Stimulated activated CD4-positive, alpha-beta T cell treated with anti-CD3 and anti-CD28 coated beads, Interleukin-4, amount 100 ng/mL, for 4 hours (primary cell): Measurements from ENCODE around the gene PEX6.
"Not testable (repeated sequence)": the region's sequence is repeated elsewhere in the genome, so short reads cannot be mapped to it uniquely, and the experiment has no call there.

Experiments used
- DNase-seq, 2 experiments: peaks; one replicate each; pipeline ENCODE4 v3.0.0-alpha.2; 2020

PEX6 gene

DNA sequence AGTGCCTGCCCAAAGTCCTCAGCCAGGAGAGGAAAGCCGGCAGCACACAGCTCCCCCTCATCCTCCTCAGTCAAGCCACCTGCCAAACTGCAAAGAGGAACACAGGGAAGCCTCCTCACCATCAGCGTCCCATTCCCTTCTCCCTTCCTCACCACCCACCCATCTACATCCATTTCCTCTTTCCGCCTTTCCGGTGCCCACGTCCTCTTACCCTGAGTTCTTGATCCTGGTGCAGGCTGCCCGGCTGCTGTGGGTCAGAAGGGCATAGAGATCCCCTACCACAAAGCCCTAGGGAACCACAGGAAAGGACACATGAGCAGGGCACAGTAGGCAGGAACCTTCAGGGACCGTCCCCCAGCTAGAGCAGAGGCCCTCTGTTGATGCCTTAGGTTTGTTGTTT is 12.4 kb downstream of the PEX6 start:
- no peak for DNase-seq

DNA sequence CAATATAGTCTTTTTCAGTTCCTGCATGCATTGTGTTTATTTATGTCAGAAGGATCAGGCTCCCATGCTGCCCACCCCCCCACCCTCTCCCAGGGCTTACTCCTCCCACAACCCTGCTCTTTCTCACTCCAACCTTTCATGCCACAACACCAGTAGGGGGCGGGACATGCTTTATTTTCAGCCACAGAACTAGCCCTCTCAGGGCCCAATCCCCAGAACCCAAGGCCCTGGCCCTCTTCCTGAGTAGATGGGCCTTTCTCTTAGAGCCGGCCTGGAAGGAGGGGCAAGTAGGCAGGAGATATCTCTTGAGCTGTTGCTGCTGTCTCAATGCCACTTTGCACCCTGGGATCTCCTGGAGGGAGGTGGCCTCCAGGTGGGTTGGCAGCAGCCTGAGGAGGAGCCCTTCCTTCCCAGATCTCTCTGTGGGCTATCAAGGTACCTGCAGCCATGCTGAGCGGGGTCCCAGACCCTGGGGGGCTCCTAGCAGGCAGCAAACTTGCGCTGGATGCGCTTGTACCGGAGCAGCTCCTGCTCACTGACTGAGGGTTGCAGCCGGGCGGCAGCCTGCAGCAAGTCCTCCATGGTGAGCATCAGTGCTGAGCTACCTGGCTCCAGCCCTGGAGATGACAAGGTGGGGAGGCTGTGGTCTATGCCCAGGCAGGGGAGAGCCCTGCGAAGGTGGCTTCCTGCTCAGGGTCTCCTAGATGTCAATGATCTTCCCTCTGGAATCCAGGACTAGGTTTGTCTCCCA is 15.0 kb downstream of the PEX6 start:
- DNase-seq: peak in 1 of 2 experiments; percentile 6

DNA sequence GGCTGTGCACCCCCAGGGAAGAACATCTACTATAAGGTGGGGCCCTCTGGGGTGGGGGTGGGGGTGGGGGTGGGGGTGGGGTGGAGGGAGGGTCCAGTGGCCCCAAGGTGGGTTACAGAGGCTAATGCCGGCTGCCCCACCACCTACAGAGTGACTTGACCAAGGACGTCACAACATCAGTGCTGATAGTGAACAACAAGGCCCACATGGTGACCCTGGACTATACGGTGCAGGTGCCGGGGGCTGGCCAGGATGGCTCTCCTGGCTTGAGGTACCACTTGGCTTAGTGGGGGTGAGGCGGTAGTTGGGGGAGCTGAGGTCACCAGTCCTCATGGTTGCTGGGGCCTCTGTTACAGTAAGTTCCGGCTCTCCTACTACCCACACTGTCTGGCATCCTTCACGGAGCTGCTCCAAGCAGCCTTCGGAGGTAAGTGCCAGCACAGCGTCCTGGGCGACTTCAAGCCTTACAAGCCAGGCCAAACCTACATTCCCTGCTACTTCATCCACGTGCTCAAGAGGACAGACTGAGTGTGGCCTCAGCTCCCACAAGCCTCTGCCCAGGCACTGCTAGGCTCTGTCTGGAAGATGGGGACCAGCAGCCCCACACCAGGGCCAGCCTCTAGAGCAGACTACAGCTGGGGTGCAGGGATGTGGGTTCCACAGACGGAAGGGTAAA is 15.7 kb downstream of the PEX6 start:
- no peak for DNase-seq

DNA sequence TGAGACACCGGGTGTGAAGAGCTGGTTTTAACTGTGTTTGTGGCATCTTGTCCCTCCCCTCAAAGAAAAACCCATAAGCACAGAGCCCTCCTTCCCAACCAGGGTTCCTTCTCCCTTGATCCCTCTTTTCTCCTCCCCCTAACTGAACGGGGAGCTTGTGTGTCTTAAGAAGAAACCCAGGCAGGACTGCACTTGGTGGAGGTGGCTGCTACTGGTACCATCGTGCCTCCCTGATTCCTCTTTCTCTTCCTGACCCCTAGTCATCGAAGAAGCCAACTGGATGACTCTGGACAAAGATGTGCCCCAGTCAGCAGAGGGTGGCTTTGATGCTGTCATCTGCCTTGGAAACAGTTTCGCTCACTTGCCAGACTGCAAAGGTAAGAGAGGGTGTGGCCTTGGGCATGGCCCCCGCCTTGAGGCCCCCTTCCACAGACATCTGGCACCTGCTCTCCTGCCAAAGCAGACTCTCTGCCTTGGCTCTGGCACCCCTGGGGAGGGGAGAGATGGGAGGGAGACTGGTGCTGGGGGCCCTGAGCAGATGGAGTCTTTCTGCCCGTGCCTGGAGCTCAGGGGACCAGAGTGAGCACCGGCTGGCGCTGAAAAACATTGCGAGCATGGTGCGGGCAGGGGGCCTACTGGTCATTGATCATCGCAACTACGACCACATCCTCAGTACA is 16.3 kb downstream of the PEX6 start:
- DNase-seq: no peak

DNA sequence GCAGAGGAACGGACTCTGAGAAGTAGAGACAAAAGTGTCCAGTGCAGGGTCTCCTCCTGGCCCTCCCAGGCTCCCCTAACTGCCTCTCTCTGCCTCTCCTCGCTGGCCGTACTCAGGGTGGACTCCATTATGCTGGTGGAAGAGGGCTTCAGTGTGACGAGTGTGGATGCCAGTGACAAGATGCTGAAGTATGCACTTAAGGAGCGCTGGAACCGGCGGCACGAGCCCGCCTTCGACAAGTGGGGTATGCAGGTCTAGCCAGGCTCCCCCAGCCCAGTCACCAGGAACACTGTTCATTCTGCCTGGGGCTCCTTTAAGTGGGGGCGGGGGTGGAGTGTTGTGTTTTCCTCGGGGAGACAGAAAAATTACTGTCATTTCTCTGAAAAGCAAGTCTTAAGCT is 16.9 kb downstream of the PEX6 start:
- no peak for DNase-seq

DNA sequence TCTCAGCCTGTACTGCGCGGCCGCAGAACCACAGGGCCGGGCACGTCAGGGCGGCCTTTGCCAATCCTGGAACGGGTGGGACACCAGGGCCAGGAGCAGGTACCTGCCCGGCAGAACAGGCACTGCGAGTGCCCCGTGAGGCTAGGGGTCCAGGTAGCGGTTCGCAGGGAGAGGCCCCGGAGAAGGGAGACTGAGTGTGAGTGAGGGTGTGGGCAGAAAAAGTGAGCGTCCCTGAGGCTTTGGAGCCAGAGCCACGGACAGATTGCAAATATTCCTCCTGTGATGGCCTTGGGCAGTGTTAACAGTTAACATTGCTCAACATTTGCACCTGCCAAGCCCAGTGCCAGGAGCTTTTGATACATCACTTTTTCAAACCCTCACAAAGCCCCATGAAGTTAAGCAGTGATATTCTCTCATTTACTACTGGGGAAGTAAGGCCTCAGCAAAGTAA is 17.9 kb downstream of the PEX6 start:
- DNase-seq: no peak

DNA sequence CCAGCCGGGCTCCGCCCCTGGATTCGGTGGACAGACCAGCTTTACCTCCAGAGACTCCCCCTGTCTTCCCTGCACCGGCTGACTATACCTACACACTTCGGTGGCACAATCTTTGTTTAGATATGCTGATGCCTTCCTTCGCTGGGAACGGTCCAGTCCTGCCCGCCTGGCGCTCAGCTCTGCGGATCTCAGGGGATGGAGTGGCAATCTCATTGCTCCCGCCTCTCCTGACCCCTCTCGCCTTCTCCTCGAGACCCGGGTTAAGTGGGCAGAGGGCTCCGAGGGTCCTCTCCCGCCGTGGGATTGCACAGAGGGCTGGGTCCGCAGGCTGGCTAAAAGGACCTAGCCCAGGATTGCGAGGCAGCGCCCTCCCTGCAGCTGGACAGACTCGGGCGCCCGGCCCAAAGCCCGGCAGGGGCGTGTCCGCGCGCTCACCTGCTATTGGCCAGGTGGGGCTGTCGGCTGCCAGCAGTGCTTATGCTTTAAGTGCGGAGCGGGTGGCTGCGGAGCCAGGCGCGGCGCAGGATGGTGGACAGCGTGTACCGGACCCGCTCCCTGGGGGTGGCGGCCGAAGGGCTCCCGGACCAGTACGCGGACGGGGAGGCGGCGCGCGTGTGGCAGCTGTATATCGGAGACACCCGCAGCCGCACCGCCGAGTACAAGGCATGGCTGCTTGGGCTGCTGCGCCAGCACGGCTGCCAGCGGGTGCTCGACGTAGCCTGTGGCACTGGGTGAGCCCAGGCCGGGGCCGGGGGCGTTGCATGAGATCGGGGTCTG is 18.6 kb downstream of the PEX6 start, which contains the start of gene GNMT:
Gene GNMT (plus strand): TSS at position 512 of the 777 bp plus-strand sequence. CDS start 14 bp downstream, at position 526.
- DNase-seq: peak; percentile 21 to 39

DNA sequence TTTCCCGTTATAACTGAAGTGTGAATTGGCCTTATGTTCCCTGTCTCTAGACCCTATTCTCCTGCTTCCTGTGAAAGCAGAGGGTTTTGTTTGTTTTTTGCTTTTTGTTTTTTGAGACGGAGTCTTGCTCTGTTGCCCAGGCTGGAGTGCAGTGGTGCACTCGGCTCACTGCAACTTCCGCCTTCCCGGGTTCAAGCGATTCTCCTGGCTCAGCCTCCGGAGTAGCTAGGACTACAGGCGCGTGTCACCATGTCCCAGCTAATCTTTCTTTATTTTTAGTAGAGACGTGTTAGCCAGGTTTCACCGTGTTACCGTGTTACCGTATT is 19.1 kb downstream of the PEX6 start:
- DNase-seq: no peak

DNA sequence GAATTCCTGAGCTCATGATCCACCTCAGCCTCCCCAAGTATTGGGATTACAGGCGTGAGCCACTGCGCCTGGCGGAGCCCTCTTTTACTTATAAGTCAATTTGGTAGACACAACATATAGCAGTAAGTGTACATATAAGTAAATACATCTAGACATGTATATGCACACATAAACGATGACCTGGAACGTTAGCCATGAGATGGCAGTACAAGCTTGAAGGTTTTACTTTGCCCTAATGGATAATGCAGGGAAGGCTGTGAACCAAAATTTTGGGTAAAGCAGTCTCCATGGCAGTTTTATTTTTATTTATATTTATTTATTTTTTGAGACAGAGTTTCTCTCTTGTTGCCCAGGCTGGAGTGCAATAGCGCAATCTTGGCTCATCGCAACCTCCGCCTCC is 20.9 kb downstream of the PEX6 start:
- DNase-seq: no peak

DNA sequence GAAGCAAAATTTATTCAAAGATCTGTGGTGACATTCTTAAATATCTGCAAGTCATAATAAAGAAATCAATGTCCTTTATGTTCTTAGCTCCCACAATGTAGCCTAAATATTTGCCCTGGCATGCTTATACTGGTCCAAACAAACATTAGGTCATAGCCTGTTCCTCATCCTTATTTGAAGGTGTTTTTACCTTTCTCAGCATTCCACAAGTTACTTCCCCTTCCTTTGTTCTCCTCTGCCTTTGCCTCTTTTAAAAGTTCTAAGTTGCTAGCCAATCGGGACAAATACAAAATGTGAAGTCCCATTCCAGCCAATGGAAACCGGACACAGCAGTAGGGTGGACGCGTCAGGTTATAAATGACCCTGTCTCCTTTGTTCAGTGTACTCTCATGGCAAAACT is 24.6 kb downstream of the PEX6 start:
- DNase-seq: not testable (repeated sequence)

DNA sequence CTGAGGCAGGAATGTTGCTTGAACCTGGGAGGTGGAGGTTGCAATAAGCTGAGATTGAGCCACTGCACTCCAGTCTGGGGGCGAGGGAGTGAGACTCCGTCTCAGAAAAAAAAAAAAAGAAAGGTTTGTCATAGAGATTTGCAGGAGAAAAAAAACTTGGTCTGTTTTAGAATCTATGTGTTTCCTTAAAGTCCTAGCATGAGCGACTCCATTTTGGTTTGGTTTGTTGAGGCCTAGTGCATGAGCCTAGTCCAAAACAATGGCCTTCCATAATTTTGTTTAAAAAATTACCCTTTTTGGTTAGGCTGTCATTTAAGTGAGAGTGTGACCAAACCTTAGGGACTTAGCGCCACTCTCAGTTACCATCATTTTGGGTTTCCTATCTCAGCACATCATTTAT is 26.6 kb downstream of the PEX6 start:
- no peak for DNase-seq

DNA sequence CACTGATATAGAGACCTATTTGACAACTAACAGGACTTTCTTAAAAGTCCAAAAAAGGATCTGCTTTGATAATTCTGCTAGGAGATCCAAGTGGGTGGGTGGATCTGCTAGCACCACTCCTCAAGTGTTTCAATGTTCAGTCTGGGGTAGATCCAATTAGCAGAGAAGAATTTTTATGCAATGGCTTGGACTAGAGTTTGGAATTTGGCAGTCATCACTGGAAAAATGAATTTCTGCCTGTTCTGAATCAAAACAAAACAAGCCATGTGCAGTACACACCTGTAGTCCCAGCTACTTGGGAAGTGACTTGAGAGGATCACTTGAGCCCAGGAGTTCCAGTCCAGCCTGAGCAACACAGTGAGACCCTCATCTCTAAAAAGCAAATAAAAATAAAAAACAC is 31.0 kb downstream of the PEX6 start:
- no peak for DNase-seq

DNA sequence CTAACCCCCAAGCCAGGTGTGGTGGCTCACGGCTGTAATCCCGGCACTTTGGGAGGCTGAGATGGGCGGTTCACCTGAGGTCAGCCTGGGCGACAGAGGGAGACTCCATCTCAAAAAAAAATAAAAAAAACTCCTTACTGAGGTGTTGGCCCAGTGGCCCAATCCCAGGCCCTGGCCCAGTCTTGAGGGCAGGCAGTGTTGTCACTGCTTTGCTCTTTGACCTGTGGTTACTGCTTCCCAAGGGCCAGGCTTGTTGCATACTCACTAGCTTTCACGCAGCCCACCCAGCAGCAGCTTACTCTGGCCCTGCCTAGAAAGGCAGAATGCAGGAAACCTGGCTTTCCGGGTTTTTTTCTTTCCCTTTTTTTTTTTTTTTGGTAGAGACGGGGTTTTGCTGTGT is 36.5 kb downstream of the PEX6 start:
- DNase-seq: no peak

DNA sequence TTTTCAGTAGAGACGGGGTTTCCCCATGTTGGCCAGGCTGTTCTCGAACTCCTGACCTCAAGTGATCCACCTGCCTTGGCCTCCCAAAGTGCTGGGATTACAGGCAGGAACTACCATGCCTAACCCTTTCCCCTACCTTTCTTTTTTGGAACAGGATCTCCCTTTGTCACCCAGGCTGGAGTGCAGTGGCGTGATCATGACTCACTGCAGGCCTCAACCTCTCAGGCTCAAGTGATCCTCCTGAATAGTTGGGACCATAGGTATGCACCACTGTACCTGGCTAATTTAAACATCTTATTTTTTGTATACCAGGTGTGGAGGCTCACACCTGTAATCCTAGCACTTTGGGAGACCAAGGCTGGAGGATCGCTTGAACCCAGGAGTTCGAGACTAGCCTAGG is 37.6 kb downstream of the PEX6 start:
- not testable (repeated sequence) for DNase-seq

DNA sequence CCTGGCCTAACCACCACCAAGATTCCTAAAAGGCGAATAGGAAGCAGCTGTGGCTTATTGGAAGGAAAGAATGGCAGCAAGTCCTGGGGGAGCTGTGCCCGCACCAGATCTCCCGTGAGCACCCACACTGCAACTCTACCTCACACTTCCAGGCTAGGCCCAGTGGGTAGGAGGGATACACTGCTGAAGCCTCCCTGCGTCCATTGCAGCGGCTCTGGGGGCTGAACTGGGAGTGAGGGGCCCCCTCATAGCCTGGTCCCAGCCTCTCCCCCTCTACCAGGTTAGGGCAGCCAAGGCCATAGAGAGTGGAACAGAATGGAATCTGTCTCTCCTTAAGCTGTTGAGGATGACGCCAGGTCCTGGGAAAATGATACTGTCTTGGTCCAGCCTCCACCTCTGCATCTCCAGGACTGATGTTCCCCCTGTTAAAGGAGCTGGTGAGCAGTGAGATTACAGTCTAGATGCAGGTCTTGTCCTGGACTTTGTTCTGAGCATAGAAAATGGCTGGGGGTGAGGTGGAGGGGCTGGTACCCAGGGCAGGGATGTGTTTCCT is 38.4 kb downstream of the PEX6 start:
- DNase-seq: no peak

DNA sequence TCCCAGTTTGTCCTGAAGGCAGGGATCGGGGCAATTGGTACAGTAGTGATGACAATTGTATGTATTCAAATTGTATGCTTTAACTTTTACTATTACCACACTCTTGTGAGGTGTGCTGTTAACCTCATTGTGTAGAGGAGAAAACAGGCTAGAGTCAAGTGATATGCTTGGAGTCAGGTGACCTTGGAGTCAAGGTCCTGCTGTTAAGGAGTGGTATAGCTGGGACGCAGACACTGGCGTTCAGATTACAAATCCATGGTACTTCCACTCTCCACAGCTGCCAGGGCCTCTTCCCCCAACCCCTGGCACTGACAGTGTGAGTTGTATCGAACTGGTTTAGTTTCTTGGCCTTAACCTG is 39.2 kb downstream of the PEX6 start:
- DNase-seq: no peak

DNA sequence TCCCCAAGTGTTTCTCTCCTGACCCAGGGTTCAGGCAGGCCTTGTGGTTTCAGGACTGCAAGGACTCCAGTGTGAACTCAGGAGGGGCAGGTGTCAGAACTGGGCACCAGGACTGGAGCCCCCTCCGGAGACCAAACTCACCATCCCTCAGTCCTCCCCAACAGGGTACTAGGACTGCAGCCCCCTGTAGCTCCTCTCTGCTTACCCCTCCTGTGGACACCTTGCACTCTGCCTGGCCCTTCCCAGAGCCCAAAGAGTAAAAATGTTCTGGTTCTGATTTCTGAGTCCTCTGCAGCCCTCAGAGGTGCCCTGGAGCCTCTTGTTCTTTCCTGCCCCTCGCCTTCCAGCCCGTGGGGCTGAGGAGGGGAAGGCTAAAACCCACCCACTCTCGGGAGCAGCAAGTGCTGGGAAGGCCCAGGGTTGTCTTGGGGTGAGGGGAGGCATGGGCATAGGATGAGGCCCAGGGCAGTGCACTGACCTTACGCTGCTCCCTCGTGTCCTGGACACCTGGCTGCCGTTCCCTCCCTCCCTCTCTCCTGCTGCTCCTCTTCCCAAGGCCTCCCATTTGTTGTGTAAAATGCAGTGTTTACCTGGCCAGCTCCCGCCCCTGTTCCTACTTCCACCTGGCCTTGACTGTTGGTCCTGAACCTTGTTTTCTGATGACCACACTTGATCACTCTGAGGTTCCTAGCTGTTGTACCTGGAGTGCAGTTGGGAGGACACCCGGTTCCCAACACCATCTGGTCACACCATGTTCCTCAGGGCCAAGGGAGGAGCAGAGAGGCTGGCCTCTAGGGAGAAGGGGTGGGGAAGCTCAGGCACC is 39.8 kb downstream of the PEX6 start:
- no peak for DNase-seq

DNA sequence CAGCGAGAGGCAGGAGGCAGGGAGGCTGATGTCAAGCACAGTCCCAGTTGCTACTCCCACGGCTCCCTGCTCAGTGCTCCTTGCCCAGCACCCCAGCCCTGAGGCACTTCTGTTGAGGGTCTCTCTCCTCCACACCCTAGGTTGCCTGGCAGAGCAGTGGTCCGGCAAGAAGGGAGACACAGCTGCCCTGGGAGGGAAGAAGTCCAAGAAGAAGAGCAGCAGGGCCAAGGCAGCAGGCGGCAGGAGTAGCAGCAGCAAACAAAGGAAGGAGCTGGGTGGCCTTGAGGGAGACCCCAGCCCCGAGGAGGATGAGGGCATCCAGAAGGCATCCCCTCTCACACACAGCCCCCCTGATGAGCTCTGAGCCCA is 40.6 kb downstream of the PEX6 start:
- DNase-seq: no peak

DNA sequence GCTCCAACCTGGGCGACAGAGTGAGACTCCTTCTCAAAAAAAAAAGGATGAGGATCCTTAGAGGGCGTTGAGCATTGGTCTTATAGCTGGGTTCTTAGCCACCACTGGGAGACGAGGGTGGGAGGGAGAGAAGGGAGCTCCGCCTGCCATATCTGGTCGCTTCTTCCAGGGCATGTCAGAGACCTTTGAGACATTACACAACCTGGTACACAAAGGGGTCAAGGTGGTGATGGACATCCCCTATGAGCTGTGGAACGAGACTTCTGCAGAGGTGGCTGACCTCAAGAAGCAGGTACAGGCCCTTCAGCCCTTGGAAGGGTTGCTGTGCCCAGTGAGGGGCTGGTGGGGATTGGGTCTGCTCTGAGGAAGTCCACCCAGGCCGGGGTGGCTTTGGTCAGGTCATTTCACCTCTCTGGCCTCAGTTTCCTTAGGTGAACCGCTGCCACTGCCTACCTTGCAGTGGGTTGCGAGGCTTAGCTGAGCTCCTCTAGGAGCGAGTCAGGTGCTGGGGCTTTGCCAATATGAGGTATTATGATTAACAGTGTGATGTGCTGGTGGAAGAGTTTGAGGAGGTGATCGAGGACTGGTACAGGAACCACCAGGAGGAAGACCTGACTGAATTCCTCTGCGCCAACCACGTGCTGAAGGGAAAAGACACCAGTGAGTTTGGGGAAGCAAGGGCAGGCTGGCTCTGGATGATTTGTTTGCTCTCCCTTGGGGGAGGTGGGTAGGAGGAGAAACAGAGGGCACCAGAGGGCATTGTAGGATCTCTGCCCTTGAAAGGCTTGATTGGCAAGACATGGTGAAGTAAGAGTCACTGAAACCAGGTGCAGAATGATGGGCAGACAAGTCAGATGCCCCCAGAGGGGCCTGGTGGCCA is 41.2 kb downstream of the PEX6 start:
- no peak for DNase-seq

DNA sequence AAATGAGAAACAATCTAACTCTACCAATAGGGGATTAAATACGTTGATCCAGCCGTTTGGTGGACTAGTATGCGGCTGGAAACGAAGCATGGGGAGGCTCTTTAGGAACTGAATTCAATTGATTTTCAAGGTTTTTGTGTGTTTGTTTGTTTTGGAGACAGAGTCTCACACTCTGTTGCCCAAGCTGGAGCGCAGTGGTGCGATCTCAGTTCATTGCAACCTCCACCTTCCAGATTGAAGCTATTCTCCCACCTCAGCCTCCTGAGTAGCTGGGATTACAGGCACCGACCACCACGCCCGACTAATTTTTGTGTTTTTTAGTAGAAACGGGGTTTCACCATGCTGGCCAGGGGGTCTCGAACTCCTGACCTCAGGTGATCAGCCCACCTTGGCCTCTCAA is 42.6 kb downstream of the PEX6 start:
- no peak for DNase-seq

DNA sequence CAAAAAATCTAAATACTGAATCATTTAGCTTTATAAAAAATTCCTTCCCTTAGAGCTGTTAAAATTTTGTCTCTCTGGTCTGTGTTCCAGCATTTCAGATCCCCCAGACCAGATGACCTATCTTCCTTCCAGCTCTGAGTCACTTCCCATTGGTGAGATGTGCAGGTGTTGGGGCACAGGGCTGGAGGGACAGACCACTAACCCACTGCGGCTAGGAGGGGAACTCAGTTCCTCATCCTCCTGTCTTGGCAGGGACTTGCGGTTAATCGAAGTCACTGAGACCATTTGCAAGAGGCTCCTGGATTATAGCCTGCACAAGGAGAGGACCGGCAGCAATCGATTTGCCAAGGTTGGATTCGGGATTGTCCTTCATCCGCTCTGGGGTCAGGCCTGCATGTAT is 43.7 kb downstream of the PEX6 start:
- DNase-seq: no peak
